Ovary (tissue), 10 donors: ENCODE data around the gene COL6A1. TPM values are rescaled to one million over a fixed set of nuclear protein-coding genes. Genes with fewer than 3 reads are reported as not detected.

Experiments
- DNase-seq, 5 donors: peaks; one replicate each; pipeline ENCODE4 v3.0.0-alpha.2; 2019 to 2020
- H3K27ac ChIP-seq, 2 donors: fragments of 200-600 bp; one replicate each; pipeline versions ENCODE4 v1.5.1 to v1.8.0; 2019 to 2022
- H3K27me3 ChIP-seq: fragments of 200-600 bp; one replicate; pipeline ENCODE4 v1.8.0; 2022
- H3K36me3 ChIP-seq: fragments of 200-600 bp; sonication (generic); one replicate; pipeline ENCODE4 v1.5.1; 2019
- H3K4me1 ChIP-seq: one replicate; pipeline ENCODE4 v1.8.1; 2013; ENCODE audit warnings: mild to moderate bottlenecking, moderate library complexity; ENCODE audit not compliant: insufficient read depth
- H3K4me3 ChIP-seq: fragments of 200-600 bp; sonication (generic); one replicate; pipeline ENCODE4 v1.5.1; 2017
- H3K9me3 ChIP-seq, 2 donors: fragments of 200-600 bp in 1 of 2; sonication (generic) in 1 of 2; one replicate each; pipeline versions ENCODE4 v1.5.1 to v1.8.1; 2013 to 2019; ENCODE audit warnings: mild to moderate bottlenecking in 1 of 2, moderate library complexity in 1 of 2
- EP300 ChIP-seq: sonication (generic); formaldehyde crosslinking; IDR thresholded peaks from one replicate; pipeline ENCODE4 v1.6.1; 2017; ENCODE audit warnings: antibody characterized with exemption
- POLR2A ChIP-seq: fragments of 450-650 bp; IDR thresholded peaks from one replicate; pipeline ENCODE4 v1.6.1; 2017; ENCODE audit warnings: antibody characterized with exemption, mild to moderate bottlenecking, moderate library complexity
- WGBS, 3 donors: extraction: QIAGEN DNeasy Blood & Tissue Kit in 1 of 3; methylation state at CpG; one replicate each; pipeline versions ENCODE4 v1.1.5 to v1.1.7; 2013 to 2017; 5-methylcytosine and 5-hydroxymethylcytosine counted together
- intact Hi-C, 4 donors: fragments of 100-400 bp; cut with DNase I; formaldehyde crosslinking; loops; one replicate each; pipeline versions ENCODE4 v1.11.0 to v1.15.1; 2022 to 2023
- long read RNA-seq, 3 donors: library from polyadenylated mRNA in 2 of 3; unstranded in 2 of 3; transcript quantifications; one replicate each; pipeline ENCODE4 v2.0.0 and lab custom pipeline, GENCODE V29; 2021 to 2026
- polyA plus RNA-seq, 2 donors: library from polyadenylated mRNA; stranded (reverse); fragments of 200-250 nt in 1 of 2; fragments of 350-450 nt in 1 of 2; fragmentation: Illumina TruSeq in 1 of 2; extraction: RNeasy Lipid Tissue Mini Kit (QIAGEN cat#74804) in 1 of 2; gene quantifications; one replicate each; pipeline ENCODE4 v1.2.3, GENCODE V29; 2013 to 2014
- total RNA-seq, 7 donors: library from RNA; depleted of rRNA in 2 of 7; stranded (reverse); fragments of >200 nt in 2 of 7; fragmentation: NEBNext Ultra II Directional in 3 of 7; extraction: Animal tissue kit (Norgen Biotek cat#: 25700) in 3 of 7; gene quantifications; one replicate each; pipeline versions ENCODE4 v1.1.0 to v1.2.4, GENCODE V29; 2016 to 2023
- TF ChIP-seq, protein P1 (sequence below), 3 donors: fragments of 450-650 bp in 2 of 3; fragments of 200-600 bp in 1 of 3; IDR thresholded peaks; one replicate each; pipeline versions ENCODE4 v1.5.1 to v1.8.0; 2016 to 2022; ENCODE audit warnings: antibody characterized with exemption in 3 of 3, mild to moderate bottlenecking in 1 of 3
- donor health status: DM: no; HTN: no; CAD: no; lungs with moderate emphysema.
- donor health status: DM: no; HTN: no; CAD: no.
- donor health status: Bipolar disorder and iron deficiency.
- donor health status: DM: yes; HTN: yes; CAD: no.
- donor health status: DM: no; HTN: no; CAD: no.
- donor health status: DM: yes; HTN: yes; CAD: no.

The COL6A1 gene, protein sequence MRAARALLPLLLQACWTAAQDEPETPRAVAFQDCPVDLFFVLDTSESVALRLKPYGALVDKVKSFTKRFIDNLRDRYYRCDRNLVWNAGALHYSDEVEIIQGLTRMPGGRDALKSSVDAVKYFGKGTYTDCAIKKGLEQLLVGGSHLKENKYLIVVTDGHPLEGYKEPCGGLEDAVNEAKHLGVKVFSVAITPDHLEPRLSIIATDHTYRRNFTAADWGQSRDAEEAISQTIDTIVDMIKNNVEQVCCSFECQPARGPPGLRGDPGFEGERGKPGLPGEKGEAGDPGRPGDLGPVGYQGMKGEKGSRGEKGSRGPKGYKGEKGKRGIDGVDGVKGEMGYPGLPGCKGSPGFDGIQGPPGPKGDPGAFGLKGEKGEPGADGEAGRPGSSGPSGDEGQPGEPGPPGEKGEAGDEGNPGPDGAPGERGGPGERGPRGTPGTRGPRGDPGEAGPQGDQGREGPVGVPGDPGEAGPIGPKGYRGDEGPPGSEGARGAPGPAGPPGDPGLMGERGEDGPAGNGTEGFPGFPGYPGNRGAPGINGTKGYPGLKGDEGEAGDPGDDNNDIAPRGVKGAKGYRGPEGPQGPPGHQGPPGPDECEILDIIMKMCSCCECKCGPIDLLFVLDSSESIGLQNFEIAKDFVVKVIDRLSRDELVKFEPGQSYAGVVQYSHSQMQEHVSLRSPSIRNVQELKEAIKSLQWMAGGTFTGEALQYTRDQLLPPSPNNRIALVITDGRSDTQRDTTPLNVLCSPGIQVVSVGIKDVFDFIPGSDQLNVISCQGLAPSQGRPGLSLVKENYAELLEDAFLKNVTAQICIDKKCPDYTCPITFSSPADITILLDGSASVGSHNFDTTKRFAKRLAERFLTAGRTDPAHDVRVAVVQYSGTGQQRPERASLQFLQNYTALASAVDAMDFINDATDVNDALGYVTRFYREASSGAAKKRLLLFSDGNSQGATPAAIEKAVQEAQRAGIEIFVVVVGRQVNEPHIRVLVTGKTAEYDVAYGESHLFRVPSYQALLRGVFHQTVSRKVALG
- total RNA-seq: 100 to 1,000 TPM; 389 to 779 (median 731) TPM
- 100 to 1,000 TPM; 112 to 905 TPM for polyA plus RNA-seq
- long read RNA-seq, donor 1, transcript COL6A1-204 (3 exons, 968 nt): major isoform, 31 of 386 reads
- long read RNA-seq, donor 1, transcript COL6A1-206 (6 exons, 2,358 nt): minor isoform, 14 of 386 reads
- long read RNA-seq, donor 1, partial matches to known transcripts: 111 of 386 reads
- long read RNA-seq, donor 1, other reads (novel, unspliced or antisense): 230 of 386 reads
- long read RNA-seq, donor 2, partial matches to known transcripts: 5 of 15 reads
- long read RNA-seq, donor 2, other reads (novel, unspliced or antisense): 9 of 15 reads
- long read RNA-seq, donor 3, transcript COL6A1-204 (3 exons, 968 nt): major isoform, 44 of 1,076 reads
- long read RNA-seq, donor 3, transcript COL6A1-206 (6 exons, 2,358 nt): minor isoform, 17 of 1,076 reads
- long read RNA-seq, donor 3, partial matches to known transcripts: 984 of 1,076 reads
- long read RNA-seq, donor 3, other reads (novel, unspliced or antisense): 31 of 1,076 reads

DNA sequence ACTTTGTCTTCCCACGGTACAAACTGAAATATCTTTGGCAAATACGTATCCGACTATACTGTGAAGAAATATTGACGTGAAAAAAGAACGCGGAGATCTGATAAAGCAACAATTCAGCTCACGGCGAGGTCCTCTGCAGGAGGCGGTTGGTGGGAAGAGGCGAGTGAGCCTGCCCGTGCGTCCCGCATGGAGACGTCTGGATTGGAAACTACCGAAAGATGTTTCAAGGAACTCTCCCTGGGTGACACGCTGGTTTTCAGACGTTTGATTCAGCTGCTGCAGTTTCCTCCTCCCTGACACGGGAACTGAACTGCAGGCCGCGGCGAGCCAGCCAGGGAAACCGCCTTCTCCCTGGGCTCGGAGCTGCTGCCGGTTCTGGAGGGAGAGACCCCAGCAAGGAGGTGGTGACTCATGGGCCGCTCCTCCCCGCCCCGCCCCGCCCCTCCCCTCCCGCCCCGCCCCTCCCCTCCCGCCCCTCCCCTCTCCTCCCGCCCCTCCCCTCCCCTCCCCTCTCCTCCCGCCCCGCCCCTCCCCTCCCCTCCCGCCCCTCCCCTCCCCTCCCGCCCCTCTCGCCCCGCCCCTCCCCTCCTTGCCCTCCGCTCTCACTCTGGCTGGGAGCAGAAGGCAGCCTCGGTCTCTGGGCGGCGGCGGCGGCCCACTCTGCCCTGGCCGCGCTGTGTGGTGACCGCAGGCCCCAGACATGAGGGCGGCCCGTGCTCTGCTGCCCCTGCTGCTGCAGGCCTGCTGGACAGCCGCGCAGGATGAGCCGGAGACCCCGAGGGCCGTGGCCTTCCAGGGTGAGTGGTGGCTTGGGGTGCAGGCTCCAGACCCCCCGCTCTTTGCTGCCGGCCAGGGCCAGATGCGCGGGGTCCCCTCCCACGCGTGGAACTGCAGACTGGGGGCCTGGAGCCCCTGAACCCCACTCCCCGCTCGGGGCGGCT, at the start of gene COL6A1:
Gene COL6A1, plus strand, starts transcription at position 620 of the 941 bp plus-strand sequence. Its CDS starts 81 bp downstream, at position 701.
- Histone ChIP-seq H3K9me3 (no peaks in the 10 kb centered on the region), H3K4me1 (peaks cover 13% of the 10 kb centered on the region), H3K27ac (peak within 1 kb of the TSS; percentile 65 to 74), H3K36me3 (no peaks in the 10 kb centered on the region), H3K27me3 (no peaks in the 10 kb centered on the region), H3K4me3 (peak within 1 kb of the TSS; percentile 99)
- 1 to 2% (median 2%) methylated on average over 39 to 53 of the region's 63 CpGs for WGBS, 3 donors
- DNase-seq: peak; percentile 87 to 90 (median 89)
- TF ChIP-seq, protein P1, sequence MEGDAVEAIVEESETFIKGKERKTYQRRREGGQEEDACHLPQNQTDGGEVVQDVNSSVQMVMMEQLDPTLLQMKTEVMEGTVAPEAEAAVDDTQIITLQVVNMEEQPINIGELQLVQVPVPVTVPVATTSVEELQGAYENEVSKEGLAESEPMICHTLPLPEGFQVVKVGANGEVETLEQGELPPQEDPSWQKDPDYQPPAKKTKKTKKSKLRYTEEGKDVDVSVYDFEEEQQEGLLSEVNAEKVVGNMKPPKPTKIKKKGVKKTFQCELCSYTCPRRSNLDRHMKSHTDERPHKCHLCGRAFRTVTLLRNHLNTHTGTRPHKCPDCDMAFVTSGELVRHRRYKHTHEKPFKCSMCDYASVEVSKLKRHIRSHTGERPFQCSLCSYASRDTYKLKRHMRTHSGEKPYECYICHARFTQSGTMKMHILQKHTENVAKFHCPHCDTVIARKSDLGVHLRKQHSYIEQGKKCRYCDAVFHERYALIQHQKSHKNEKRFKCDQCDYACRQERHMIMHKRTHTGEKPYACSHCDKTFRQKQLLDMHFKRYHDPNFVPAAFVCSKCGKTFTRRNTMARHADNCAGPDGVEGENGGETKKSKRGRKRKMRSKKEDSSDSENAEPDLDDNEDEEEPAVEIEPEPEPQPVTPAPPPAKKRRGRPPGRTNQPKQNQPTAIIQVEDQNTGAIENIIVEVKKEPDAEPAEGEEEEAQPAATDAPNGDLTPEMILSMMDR (IDR thresholded peaks at IDR 0.05): no peak
- TF ChIP-seq POLR2A (peak; percentile 66), EP300 (peak; percentile 31)
- intact Hi-C loops: loop anchor here in 2 of 4 donors (5.0 kb wide), 2 partner anchors 41 to 56 kb away; no protein-coding TSS in a partner anchor

DNA sequence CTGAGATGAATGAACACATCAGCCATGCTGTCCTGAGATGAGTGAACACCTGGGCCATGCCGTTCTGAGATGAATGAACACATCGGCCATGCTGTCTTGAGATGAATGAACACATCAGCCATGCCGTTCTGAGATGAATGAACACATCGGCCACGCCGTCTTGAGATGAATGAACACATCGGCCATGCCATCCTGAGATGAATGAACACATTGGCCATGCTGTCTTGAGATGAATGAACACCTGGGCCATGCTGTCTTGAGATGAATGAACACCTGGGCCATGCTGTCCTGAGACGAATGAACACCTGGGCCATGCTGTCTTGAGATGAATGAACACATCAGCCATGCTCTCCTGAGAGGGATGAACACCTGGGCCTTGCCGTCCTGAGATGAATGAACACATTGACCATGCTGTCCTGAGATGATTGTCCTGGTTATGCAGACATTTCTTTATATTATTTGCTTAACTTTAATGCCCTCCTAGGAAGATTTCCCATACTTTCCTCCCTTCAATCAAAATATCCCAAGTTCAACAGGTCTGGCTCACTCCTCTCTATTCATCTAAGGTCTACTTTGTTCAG, 48.6 kb upstream of the COL6A1 start:
- DNase-seq: no peak
- H3K4me1 ChIP-seq: no peaks in the 10 kb centered on the region
- no peaks in the 10 kb centered on the region for H3K27me3 ChIP-seq
- WGBS, 3 donors: 77 to 87% (median 78%) methylated on average over 9 of the region's 9 CpGs
- TF ChIP-seq, protein P1 (IDR thresholded peaks at IDR 0.05): no peak
- no peak for TF ChIP-seq POLR2A
- TF ChIP-seq EP300: no peak
- peaks cover 0 to 5% of the 10 kb centered on the region in 2 donors for H3K9me3 ChIP-seq
- intact Hi-C loops: no loop called here
- H3K27ac ChIP-seq: no peak overlapping the region
- no peak overlapping the region for H3K4me3 ChIP-seq
- H3K36me3 ChIP-seq: no peaks in the 10 kb centered on the region

DNA sequence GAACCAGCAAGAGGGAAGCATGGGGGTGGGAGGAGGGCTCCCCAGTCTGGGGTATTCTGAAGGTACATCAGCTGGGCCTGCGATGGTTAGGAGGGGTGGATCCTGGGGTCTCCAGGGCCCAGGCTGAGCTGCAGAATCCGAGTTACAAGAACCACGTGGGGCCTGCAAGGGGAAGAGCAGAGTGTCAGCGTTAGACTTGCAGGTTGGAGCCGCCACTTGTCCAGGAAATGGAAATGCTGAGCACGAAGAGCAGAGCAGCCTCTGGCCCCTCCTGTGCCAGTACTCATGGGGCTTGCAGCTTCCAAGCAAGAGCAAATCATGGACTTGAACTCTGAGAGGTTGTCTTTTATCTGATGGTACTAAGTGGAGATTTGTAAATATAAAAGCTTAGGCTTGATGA, 47.5 kb upstream of the COL6A1 start:
- H3K9me3 ChIP-seq: peaks cover 0 to 5% of the 10 kb centered on the region in 2 donors
- no peaks in the 10 kb centered on the region for H3K36me3 ChIP-seq
- H3K27ac ChIP-seq: no peak overlapping the region
- 78 to 85% (median 82%) methylated on average over 6 of the region's 6 CpGs for WGBS, 3 donors
- no peaks in the 10 kb centered on the region for H3K4me1 ChIP-seq
- no peak overlapping the region for H3K4me3 ChIP-seq
- no peak for TF ChIP-seq POLR2A
- no peak for TF ChIP-seq EP300
- TF ChIP-seq, protein P1 (IDR thresholded peaks at IDR 0.05): no peak
- no peak for DNase-seq
- no peaks in the 10 kb centered on the region for H3K27me3 ChIP-seq
- intact Hi-C loops: no loop called here
